Measurements from ENCODE around the gene GIT1. TPM values are rescaled to one million over a fixed set of nuclear protein-coding genes. Genes with fewer than 3 reads are reported as not detected.

Gene GIT1
- total and polyA plus RNA-seq, 2 of the 13 experiments (the other 11 are each of a cell fraction or from before 2014, with no cell fraction given): 14.2 to 30.8 TPM

GRCh38 chr17:29613856-29614255, 24.4 kb upstream of the GIT1 start:
- DNase-seq (ENCODE audit: low spot score): no peak
- H3K4me1 ChIP-seq (ENCODE audit: insufficient read depth, low read length): peaks cover 51% of the 10 kb centered on the region
- no peak for TF ChIP-seq TMF1 (CRISPR knock-in tag; IDR thresholded peaks at IDR 0.05; ENCODE audit: low read depth)
- no peak for TF ChIP-seq ZNF136 (CRISPR knock-in tag; IDR thresholded peaks at IDR 0.05; ENCODE audit: low read depth)
- no peak for TF ChIP-seq ZNF275 (CRISPR knock-in tag; IDR thresholded peaks at IDR 0.05; ENCODE audit: borderline replicate concordance)
- no peak for TF ChIP-seq DNMT3B (CRISPR knock-in tag; conservative IDR thresholded peaks at IDR 0.05)
- TF ChIP-seq ZNF276 (CRISPR knock-in tag; IDR thresholded peaks at IDR 0.05; ENCODE audit: low read depth): no peak
- TF ChIP-seq ZNF281 (CRISPR knock-in tag; IDR thresholded peaks at IDR 0.05; ENCODE audit: borderline replicate concordance): 0 out of 2 replicates have a peak, but pooled peaks have one; percentile 16
- TF ChIP-seq ZNF710 (CRISPR knock-in tag; IDR thresholded peaks at IDR 0.05; ENCODE audit: borderline replicate concordance): no peak
- no peak for TF ChIP-seq ETV5 (CRISPR knock-in tag; IDR thresholded peaks at IDR 0.05; ENCODE audit: borderline replicate concordance)
- TF ChIP-seq ZNF616 (CRISPR knock-in tag; IDR thresholded peaks at IDR 0.05; ENCODE audit: low read depth): no peak
- no peak for TF ChIP-seq ASH2L (IDR thresholded peaks at IDR 0.05; ENCODE audit: insufficient read length, low read depth, low read length)
- no peak for TF ChIP-seq PHF20 (CRISPR knock-in tag; IDR thresholded peaks at IDR 0.05)
- no peak for TF ChIP-seq HNF4G (IDR thresholded peaks at IDR 0.05; ENCODE audit: borderline replicate concordance, low read depth, low read length)
- no peak for TF ChIP-seq HNF4G (CRISPR knock-in tag; IDR thresholded peaks at IDR 0.05; ENCODE audit: borderline replicate concordance, low read depth)
- TF ChIP-seq, protein P1, sequence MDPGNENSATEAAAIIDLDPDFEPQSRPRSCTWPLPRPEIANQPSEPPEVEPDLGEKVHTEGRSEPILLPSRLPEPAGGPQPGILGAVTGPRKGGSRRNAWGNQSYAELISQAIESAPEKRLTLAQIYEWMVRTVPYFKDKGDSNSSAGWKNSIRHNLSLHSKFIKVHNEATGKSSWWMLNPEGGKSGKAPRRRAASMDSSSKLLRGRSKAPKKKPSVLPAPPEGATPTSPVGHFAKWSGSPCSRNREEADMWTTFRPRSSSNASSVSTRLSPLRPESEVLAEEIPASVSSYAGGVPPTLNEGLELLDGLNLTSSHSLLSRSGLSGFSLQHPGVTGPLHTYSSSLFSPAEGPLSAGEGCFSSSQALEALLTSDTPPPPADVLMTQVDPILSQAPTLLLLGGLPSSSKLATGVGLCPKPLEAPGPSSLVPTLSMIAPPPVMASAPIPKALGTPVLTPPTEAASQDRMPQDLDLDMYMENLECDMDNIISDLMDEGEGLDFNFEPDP (CRISPR knock-in tag; conservative IDR thresholded peaks at IDR 0.05): 0 out of 2 replicates have a peak, but pooled peaks have one; percentile 16
- TF ChIP-seq NFKBIZ (CRISPR knock-in tag; IDR thresholded peaks at IDR 0.05): no peak

More at GRCh38 chr17:29613856-29614255, 24.4 kb upstream of the GIT1 start:
- no peaks in the 10 kb centered on the region for H3K9me3 ChIP-seq (ENCODE audit: low read length)
- no peaks in the 10 kb centered on the region for H3K36me3 ChIP-seq (replicated peaks in 1 of 2; ENCODE audit: control insufficient read depth in 1 of 2, insufficient read depth in 2 of 2, low read length in 2 of 2)
- no peak overlapping the region for H3K9ac ChIP-seq (ENCODE audit: insufficient read depth, low read depth, low read length)
- ChIA-PET POLR2A (interaction anchor here (0.7 to 1.1 kb wide), 4 partner anchors 22 to 46 kb away, joined by 3 to 4 read pairs (median 3); no protein-coding TSS in a partner anchor), CTCF (ENCODE audit: low intra/inter-chr PET ratio, low total read pairs) (interaction anchor here (2.3 kb wide), 1 partner anchor 34 kb away, joined by 13 read pairs; no protein-coding TSS in a partner anchor)
- no peak overlapping the region for H2AFZ ChIP-seq (ENCODE audit: low read length)
- intact Hi-C loops (cut with micrococcal nuclease; ENCODE audit: unreplicated experiment): no loop called here
- in situ Hi-C loops (cut with HindIII; ENCODE audit: extremely low pct_ligation_motif_present, low pct_unique_long_range_greater_than_20kb): no loop called here
- H3K4me2 ChIP-seq (ENCODE audit: low read depth, low read length): peak overlapping the region; percentile 97
- H3K27ac ChIP-seq (ENCODE audit: extremely low read length, insufficient read depth, low read length): no peak overlapping the region
- H3K79me2 ChIP-seq (ENCODE audit: insufficient read depth, low read length): no peaks in the 10 kb centered on the region
- H3K27me3 ChIP-seq (ENCODE audit: control insufficient read depth in 1 of 2, insufficient read depth in 2 of 2, low read length in 2 of 2): peaks cover 1 to 49% of the 10 kb centered on the region in 2 experiments; a peak in 4 of 5 replicates
- FAIRE-seq (no peak), ATAC-seq (no peak)
- 9% methylated on average over 13 of the region's 13 CpGs for WGBS (ENCODE audit: low lambda C conversion rate)
- H4K20me1 ChIP-seq (ENCODE audit: insufficient read depth, low read length): no peaks in the 10 kb centered on the region
- no TSS peak for BruUV-seq (replicated peaks)
- peak overlapping the region; percentile 25 to 75 (median 43); a peak in 5 of 6 replicates for H3K4me3 ChIP-seq (replicated peaks in 1 of 3; ENCODE audit: insufficient read depth in 1 of 3, low read depth in 2 of 3, low read length in 3 of 3)
